ENCODE data around the gene PUS1. TPM values are rescaled to one million over a fixed set of nuclear protein-coding genes. Genes with fewer than 3 reads are reported as not detected.

The PUS1 gene
- total and polyA plus RNA-seq, 2 donors (not counting 1 experiment from before 2014, with no cell fraction given): 50.1 to 99.5 TPM

GRCh38 chr12:131896811-131897270, 32.2 kb upstream of the PUS1 start:
- Mint-ChIP-seq H3K27ac (peak overlapping the region; percentile 71), H3K4me3 (peak overlapping the region; percentile 72), H3K9me3 (ENCODE audit: insufficient read depth) (no peaks in the 10 kb centered on the region), H3K27me3 (no peaks in the 10 kb centered on the region), H3K4me1 (peaks cover 24% of the 10 kb centered on the region)
- 27% methylated on average over 14 of the region's 14 CpGs for WGBS (ENCODE audit: insufficient coverage)
- peak; percentile 18 for DNase-seq
- peaks cover 63% of the 10 kb centered on the region for H3K79me2 ChIP-seq (ENCODE audit: control insufficient read depth, insufficient read depth, low read length)
- H3K9me3 ChIP-seq (ENCODE audit: control extremely low read depth in 1 of 3, control insufficient read depth in 2 of 3, insufficient read depth in 1 of 3, low read length in 2 of 3): no peaks in the 10 kb centered on the region
- H3K27ac ChIP-seq (ENCODE audit: low read length in 2 of 2): no peak overlapping the region
- H3K4me2 ChIP-seq (replicated peaks; ENCODE audit: low read depth, low read length, poor library complexity, severe bottlenecking): peak overlapping the region; percentile 98
- ChIA-PET CTCF (interaction anchor here (1.7 kb wide), 1 partner anchor 27 kb away, joined by 4 read pairs; no protein-coding TSS in a partner anchor), POLR2A (interaction anchor here (2.1 kb wide), 1 partner anchor 27 kb away, joined by 7 read pairs; no protein-coding TSS in a partner anchor)
- H3K27me3 ChIP-seq (replicated peaks in 1 of 4; ENCODE audit: control extremely low read depth in 1 of 4, control insufficient read depth in 3 of 4, insufficient read depth in 4 of 4, low read length in 3 of 4): no peaks in the 10 kb centered on the region
- peaks cover 51% of the 10 kb centered on the region for H4K20me1 ChIP-seq (ENCODE audit: control insufficient read depth, insufficient read depth, low read length, poor library complexity, severe bottlenecking)
- no peak for TF ChIP-seq EZH2 (IDR thresholded peaks at IDR 0.05; ENCODE audit: borderline replicate concordance, insufficient read depth, low read depth, low read length, poor library complexity, severe bottlenecking)
- no peak for TF ChIP-seq CTCF (IDR thresholded peaks at IDR 0.05)
- no peak for ATAC-seq (ENCODE audit: low read depth)
- intact Hi-C loops (cut with micrococcal nuclease): loop anchor here (1.0 to 10.0 kb wide), 4 partner anchors 26 to 185 kb away; partner anchors contain the start of gene SFSWAP
- H3K9ac ChIP-seq (ENCODE audit: low read length): peak overlapping the region; percentile 72
- H3K4me1 ChIP-seq (ENCODE audit: control insufficient read depth in 2 of 2, insufficient read depth in 2 of 2, low read length in 2 of 2): peaks cover 18 to 23% of the 10 kb centered on the region in 2 donors
- H2AFZ ChIP-seq (ENCODE audit: insufficient read depth, low read depth, low read length, poor library complexity, severe bottlenecking): no peak overlapping the region
- peak overlapping the region in 1 of 5 experiments; percentile 71 for H3K4me3 ChIP-seq (ENCODE audit: control extremely low read depth in 1 of 5, extremely low read depth in 1 of 5, insufficient read depth in 1 of 5, low read depth in 2 of 5, low read length in 4 of 5)
- H3K36me3 ChIP-seq (replicated peaks in 1 of 2; ENCODE audit: control extremely low read depth in 1 of 2, control insufficient read depth in 1 of 2, extremely low read depth in 1 of 2, insufficient read depth in 2 of 2, low read length in 1 of 2): peaks cover 2 to 10% of the 10 kb centered on the region in 2 experiments

DNA sequence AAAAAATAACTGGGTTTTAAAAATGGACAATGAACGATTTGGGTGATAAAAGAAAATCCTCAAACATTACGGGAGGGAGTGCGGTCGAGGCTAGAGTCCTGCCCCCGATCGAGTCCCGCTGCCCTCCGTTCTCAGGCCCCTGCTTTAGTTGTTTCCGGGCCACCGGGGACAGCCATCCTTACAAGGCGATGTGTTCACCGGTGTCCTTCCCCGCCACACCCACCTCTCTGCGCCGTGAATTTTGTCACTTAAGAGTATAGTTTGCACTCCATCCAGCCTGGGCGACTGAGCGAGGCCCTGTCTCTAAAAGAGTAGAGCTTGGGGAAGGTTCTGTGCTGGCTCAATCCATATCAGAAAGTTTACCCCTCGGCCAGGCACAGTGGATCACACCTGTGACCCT, 31.8 kb upstream of the PUS1 start:
- Histone ChIP-seq H3K4me2 (replicated peaks; ENCODE audit: low read depth, low read length, poor library complexity, severe bottlenecking) (peak overlapping the region; percentile 98), H3K4me3 (ENCODE audit: control extremely low read depth in 1 of 5, extremely low read depth in 1 of 5, insufficient read depth in 1 of 5, low read depth in 2 of 5, low read length in 4 of 5) (no peak overlapping the region), H4K20me1 (ENCODE audit: control insufficient read depth, insufficient read depth, low read length, poor library complexity, severe bottlenecking) (peaks cover 55% of the 10 kb centered on the region), H3K79me2 (ENCODE audit: control insufficient read depth, insufficient read depth, low read length) (peaks cover 68% of the 10 kb centered on the region), H3K9ac (ENCODE audit: low read length) (no peak overlapping the region), H3K9me3 (ENCODE audit: control extremely low read depth in 1 of 3, control insufficient read depth in 2 of 3, insufficient read depth in 1 of 3, low read length in 2 of 3) (no peaks in the 10 kb centered on the region), H3K4me1 (ENCODE audit: control insufficient read depth in 2 of 2, insufficient read depth in 2 of 2, low read length in 2 of 2) (peaks cover 18 to 23% of the 10 kb centered on the region in 2 donors), H2AFZ (ENCODE audit: insufficient read depth, low read depth, low read length, poor library complexity, severe bottlenecking) (no peak overlapping the region), H3K27me3 (replicated peaks in 1 of 4; ENCODE audit: control extremely low read depth in 1 of 4, control insufficient read depth in 3 of 4, insufficient read depth in 4 of 4, low read length in 3 of 4) (no peaks in the 10 kb centered on the region), H3K36me3 (replicated peaks in 1 of 2; ENCODE audit: control extremely low read depth in 1 of 2, control insufficient read depth in 1 of 2, extremely low read depth in 1 of 2, insufficient read depth in 2 of 2, low read length in 1 of 2) (peaks cover 2 to 10% of the 10 kb centered on the region in 2 experiments), H3K27ac (ENCODE audit: low read length in 2 of 2) (no peak overlapping the region)
- no peaks in the 10 kb centered on the region for H3K9me3 Mint-ChIP-seq (ENCODE audit: insufficient read depth)
- H3K4me1 Mint-ChIP-seq: peaks cover 25% of the 10 kb centered on the region
- 64% methylated on average over 12 of the region's 18 CpGs for WGBS (ENCODE audit: insufficient coverage)
- H3K27me3 Mint-ChIP-seq: no peaks in the 10 kb centered on the region
- ChIA-PET POLR2A (interaction anchor here (2.1 kb wide), 1 partner anchor 26 kb away, joined by 7 read pairs; no protein-coding TSS in a partner anchor), CTCF (interaction anchor here (1.7 kb wide), 1 partner anchor 26 kb away, joined by 4 read pairs; no protein-coding TSS in a partner anchor)
- TF ChIP-seq EZH2 (IDR thresholded peaks at IDR 0.05; ENCODE audit: borderline replicate concordance, insufficient read depth, low read depth, low read length, poor library complexity, severe bottlenecking): no peak
- TF ChIP-seq CTCF (IDR thresholded peaks at IDR 0.05): no peak
- ATAC-seq (ENCODE audit: low read depth) (no peak), DNase-seq (no peak)
- H3K27ac Mint-ChIP-seq: no peak overlapping the region
- intact Hi-C loops (cut with micrococcal nuclease): loop anchor here (5.0 to 10.0 kb wide), 3 partner anchors 132 to 185 kb away; partner anchors contain the start of gene SFSWAP
- peak overlapping the region; percentile 72 for H3K4me3 Mint-ChIP-seq
